Iris pigment epithelial cell (primary cell): ENCODE measurements around the gene PTTG1.

ENCODE experiments used
- DNase-seq: peaks from one replicate; pipeline ENCODE4 v3.0.0-alpha.2; 2011; ENCODE audit warnings: low read depth

Gene PTTG1

GRCh38 chr5:160455600-160455999 lies 33.9 kb downstream of the PTTG1 start:
- DNase-seq, result no peak

- DNase-seq, result no peak
Measured at GRCh38 chr5:160456480-160457177, 35.0 kb downstream of the PTTG1 start.

- DNase-seq, result no peak
Measured at GRCh38 chr5:160457252-160457651, 35.6 kb downstream of the PTTG1 start.

GRCh38 chr5:160458806-160459800 lies 37.4 kb downstream of the PTTG1 start:
- no peak for DNase-seq

GRCh38 chr5:160460377-160461049 lies 38.9 kb downstream of the PTTG1 start:
- peak; percentile 51 for DNase-seq

- no peak for DNase-seq
Measured at GRCh38 chr5:160461378-160461777, 39.7 kb downstream of the PTTG1 start.

- DNase-seq, result no peak
Measured at GRCh38 chr5:160462167-160462566, 40.5 kb downstream of the PTTG1 start.

GRCh38 chr5:160463227-160463626 lies 41.6 kb downstream of the PTTG1 start:
- DNase-seq, result no peak

- DNase-seq, result peak; percentile 90
Measured at GRCh38 chr5:160463740-160464465, 42.2 kb downstream of the PTTG1 start.

GRCh38 chr5:160464466-160464797 lies 42.8 kb downstream of the PTTG1 start:
- DNase-seq, result no peak

- DNase-seq, result no peak
Measured at GRCh38 chr5:160466116-160466515, 44.5 kb downstream of the PTTG1 start.

- DNase-seq, result peak; percentile 48
Measured at GRCh38 chr5:160466889-160467554, 45.4 kb downstream of the PTTG1 start.

- peak; percentile 90 for DNase-seq
Measured at GRCh38 chr5:160467555-160468362, 46.1 kb downstream of the PTTG1 start.

GRCh38 chr5:160468363-160468975 lies 46.8 kb downstream of the PTTG1 start:
- no peak for DNase-seq

GRCh38 chr5:160469156-160470144 lies 47.8 kb downstream of the PTTG1 start:
- DNase-seq, result no peak

GRCh38 chr5:160470437-160471361 lies 49.0 kb downstream of the PTTG1 start:
- peak; percentile 79 for DNase-seq

GRCh38 chr5:160471761-160472160 lies 50.1 kb downstream of the PTTG1 start:
- DNase-seq, result no peak

GRCh38 chr5:160472482-160472881 lies 50.8 kb downstream of the PTTG1 start:
- DNase-seq, result no peak
